Endodermal cell (in vitro differentiated cells): ENCODE measurements around the gene PELI2. TPM values are rescaled to one million over a fixed set of nuclear protein-coding genes. Genes with fewer than 3 reads are reported as not detected.

Experiments used
- DNase-seq: peaks from one replicate; pipeline ENCODE4 v3.0.0-alpha.2; 2017
- H3K27ac ChIP-seq: 2 replicates; pipeline ENCODE4 v1.5.1; 2013; ENCODE audit warnings: mild to moderate bottlenecking, low read depth, low read length, moderate library complexity
- H3K27me3 ChIP-seq: 2 replicates; pipeline ENCODE4 v1.6.1; 2013; ENCODE audit warnings: mild to moderate bottlenecking, low read length, moderate library complexity; ENCODE audit not compliant: insufficient read depth, control insufficient read depth, poor library complexity, severe bottlenecking
- H3K36me3 ChIP-seq: 2 replicates; pipeline ENCODE4 v1.7.0; 2013; ENCODE audit warnings: mild to moderate bottlenecking, low read length, moderate library complexity; ENCODE audit not compliant: control insufficient read depth, insufficient read depth
- H3K4me1 ChIP-seq: one replicate; pipeline ENCODE4 v1.7.0; 2013; ENCODE audit warnings: low read length; ENCODE audit not compliant: control insufficient read depth, insufficient read depth
- H3K4me3 ChIP-seq: 2 replicates; pipeline ENCODE4 v1.5.1; 2013; ENCODE audit warnings: mild to moderate bottlenecking, low read length, moderate library complexity
- H3K9ac ChIP-seq: 2 replicates; pipeline ENCODE4 v1.6.1; 2013; ENCODE audit warnings: mild to moderate bottlenecking, low read length, moderate library complexity; ENCODE audit not compliant: poor library complexity, severe bottlenecking; ENCODE audit errors: extremely low read depth
- H3K9me3 ChIP-seq: 2 replicates; pipeline ENCODE4 v1.6.1; 2013; ENCODE audit warnings: mild to moderate bottlenecking, low read length, moderate library complexity; ENCODE audit not compliant: control insufficient read depth
- H3K27ac Mint-ChIP-seq: 2 replicates; pipeline ENCODE4 v1.8.0; 2020; ENCODE audit warnings: mixed read lengths
- H3K27me3 Mint-ChIP-seq: 2 replicates; pipeline ENCODE4 v1.8.0; 2021; ENCODE audit warnings: mild to moderate bottlenecking, mixed read lengths; ENCODE audit not compliant: insufficient read depth
- H3K36me3 Mint-ChIP-seq: 2 replicates; pipeline ENCODE4 v1.8.0; 2020; ENCODE audit warnings: low read depth, mixed read lengths
- H3K4me1 Mint-ChIP-seq: 2 replicates; pipeline ENCODE4 v1.8.0; 2020; ENCODE audit warnings: mixed read lengths
- H3K4me3 Mint-ChIP-seq: 2 replicates; pipeline ENCODE4 v1.8.0; 2020; ENCODE audit warnings: mild to moderate bottlenecking, moderate library complexity, mixed read lengths
- H3K9me3 Mint-ChIP-seq: 2 replicates; pipeline ENCODE4 v1.8.0; 2020; ENCODE audit warnings: mild to moderate bottlenecking, mixed read lengths
- WGBS, 2 experiments: methylation state at CpG; one replicate each; pipeline versions ENCODE4 v1.1.5 to v1.1.7; 2013; ENCODE audit warnings: missing lambda C conversion rate in 2 of 2, mixed read lengths in 1 of 2; ENCODE audit not compliant: insufficient coverage in 1 of 2, insufficient read length in 1 of 2; 5-methylcytosine and 5-hydroxymethylcytosine counted together
- total RNA-seq, 2 donors: library from RNA; stranded (reverse); fragmentation: NEBNext Ultra II Directional in 1 of 2; extraction: Animal tissue kit (Norgen Biotek cat#: 25700) in 1 of 2; gene quantifications; 2 replicates in 1 of 2; 3 replicates in 1 of 2; pipeline ENCODE4 v1.2.1, GENCODE V29; 2021
- TF ChIP-seq, protein P1 (sequence below): fragments of 200-600 bp; sonication (generic); conservative IDR thresholded peaks from 2 replicates; pipeline ENCODE4 v1.5.0; 2021; ENCODE audit warnings: antibody characterized with exemption, mild to moderate bottlenecking

Gene PELI2
- total RNA-seq, 2 donors from 2014 or later: 5.9 to 8.1 TPM

DNA sequence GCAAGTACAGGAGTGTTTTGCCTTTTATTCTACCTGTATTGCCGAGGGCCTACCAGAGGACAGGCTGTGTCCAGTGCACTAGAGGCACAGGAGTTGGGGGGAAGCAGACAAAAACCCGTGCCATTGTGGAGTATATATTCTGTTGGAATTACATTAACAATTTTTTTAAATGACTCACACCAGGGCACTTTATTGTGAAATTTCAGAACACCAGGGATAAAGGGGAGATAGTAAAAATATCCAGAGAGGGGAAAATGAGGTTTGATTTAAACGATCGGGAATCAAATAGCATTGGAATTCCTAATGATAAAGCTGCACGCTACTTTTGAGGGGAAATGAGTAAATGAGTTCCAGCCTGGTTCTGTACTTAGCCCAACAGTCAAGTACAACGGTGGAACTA is 123.2 kb downstream of the PELI2 start:
- WGBS, 2 experiments: 91 to 92% methylated on average over 4 to 6 of the region's 6 CpGs

DNA sequence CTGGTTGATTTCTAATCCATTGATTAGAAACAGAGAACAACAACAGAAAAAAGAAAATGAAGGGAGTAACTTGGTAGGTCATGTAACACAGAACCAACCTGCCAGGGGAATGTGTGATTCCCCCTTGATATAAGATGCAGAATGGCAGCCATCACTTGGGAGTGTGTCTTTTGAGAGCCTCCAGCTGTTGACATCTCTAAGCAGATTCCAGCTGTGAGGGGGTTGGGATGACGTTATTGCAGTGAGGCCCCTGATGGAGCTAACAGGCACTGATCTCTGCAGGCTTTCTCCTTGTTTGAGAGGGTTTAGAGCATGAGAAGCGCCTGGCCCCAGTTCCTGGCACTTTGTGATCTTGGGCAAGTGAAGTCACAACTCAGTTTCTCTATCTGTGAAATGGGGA is 124.9 kb downstream of the PELI2 start:
- H3K27ac Mint-ChIP-seq: no peak overlapping the region
- no peaks in the 10 kb centered on the region for H3K27me3 Mint-ChIP-seq
- no peaks in the 10 kb centered on the region for H3K4me1 ChIP-seq
- H3K4me3 ChIP-seq: no peak overlapping the region
- no peak overlapping the region for H3K9ac ChIP-seq
- no peaks in the 10 kb centered on the region for H3K27me3 ChIP-seq
- no peaks in the 10 kb centered on the region for H3K36me3 Mint-ChIP-seq
- WGBS, 2 experiments: 60 to 72% methylated on average over 2 of the region's 2 CpGs
- no peak overlapping the region for H3K27ac ChIP-seq
- H3K9me3 Mint-ChIP-seq: no peaks in the 10 kb centered on the region
- no peak for DNase-seq
- no peaks in the 10 kb centered on the region for H3K9me3 ChIP-seq
- H3K4me1 Mint-ChIP-seq: peaks cover 9% of the 10 kb centered on the region
- no peaks in the 10 kb centered on the region for H3K36me3 ChIP-seq
- TF ChIP-seq, protein P1, sequence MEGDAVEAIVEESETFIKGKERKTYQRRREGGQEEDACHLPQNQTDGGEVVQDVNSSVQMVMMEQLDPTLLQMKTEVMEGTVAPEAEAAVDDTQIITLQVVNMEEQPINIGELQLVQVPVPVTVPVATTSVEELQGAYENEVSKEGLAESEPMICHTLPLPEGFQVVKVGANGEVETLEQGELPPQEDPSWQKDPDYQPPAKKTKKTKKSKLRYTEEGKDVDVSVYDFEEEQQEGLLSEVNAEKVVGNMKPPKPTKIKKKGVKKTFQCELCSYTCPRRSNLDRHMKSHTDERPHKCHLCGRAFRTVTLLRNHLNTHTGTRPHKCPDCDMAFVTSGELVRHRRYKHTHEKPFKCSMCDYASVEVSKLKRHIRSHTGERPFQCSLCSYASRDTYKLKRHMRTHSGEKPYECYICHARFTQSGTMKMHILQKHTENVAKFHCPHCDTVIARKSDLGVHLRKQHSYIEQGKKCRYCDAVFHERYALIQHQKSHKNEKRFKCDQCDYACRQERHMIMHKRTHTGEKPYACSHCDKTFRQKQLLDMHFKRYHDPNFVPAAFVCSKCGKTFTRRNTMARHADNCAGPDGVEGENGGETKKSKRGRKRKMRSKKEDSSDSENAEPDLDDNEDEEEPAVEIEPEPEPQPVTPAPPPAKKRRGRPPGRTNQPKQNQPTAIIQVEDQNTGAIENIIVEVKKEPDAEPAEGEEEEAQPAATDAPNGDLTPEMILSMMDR: no peak
- H3K4me3 Mint-ChIP-seq: no peak overlapping the region

More for the DNA sequence above, 123.2 kb downstream of the PELI2 start:
- TF ChIP-seq, protein P1: no peak
- H3K27me3 ChIP-seq: no peaks in the 10 kb centered on the region
- Mint-ChIP-seq H3K27ac (no peak overlapping the region), H3K27me3 (no peaks in the 10 kb centered on the region), H3K4me1 (peaks cover 9% of the 10 kb centered on the region), H3K9me3 (no peaks in the 10 kb centered on the region), H3K36me3 (no peaks in the 10 kb centered on the region), H3K4me3 (no peak overlapping the region)
- H3K9me3 ChIP-seq: no peaks in the 10 kb centered on the region
- no peak for DNase-seq
- H3K4me3 ChIP-seq: no peak overlapping the region
- no peaks in the 10 kb centered on the region for H3K36me3 ChIP-seq
- H3K27ac ChIP-seq: no peak overlapping the region
- no peaks in the 10 kb centered on the region for H3K4me1 ChIP-seq
- H3K9ac ChIP-seq: no peak overlapping the region

GRCh38 chr14:56244138-56244789 is 126.1 kb downstream of the PELI2 start:
- Histone ChIP-seq H3K4me3 (no peak overlapping the region), H3K36me3 (no peaks in the 10 kb centered on the region), H3K9me3 (no peaks in the 10 kb centered on the region), H3K27ac (no peak overlapping the region), H3K9ac (no peak overlapping the region), H3K27me3 (no peaks in the 10 kb centered on the region), H3K4me1 (no peaks in the 10 kb centered on the region)
- H3K4me1 Mint-ChIP-seq: peaks cover 3% of the 10 kb centered on the region
- no peaks in the 10 kb centered on the region for H3K36me3 Mint-ChIP-seq
- H3K9me3 Mint-ChIP-seq: no peaks in the 10 kb centered on the region
- no peak overlapping the region for H3K4me3 Mint-ChIP-seq
- 85 to 90% methylated on average over 4 to 5 of the region's 5 CpGs for whole genome bisulfite sequencing, 2 experiments
- no peak overlapping the region for H3K27ac Mint-ChIP-seq
- no peaks in the 10 kb centered on the region for H3K27me3 Mint-ChIP-seq
- TF ChIP-seq, protein P1: no peak
- no peak for DNase-seq
